Measurements from ENCODE around the gene DAGLA.

DAGLA gene

GRCh38 chr11:61775606-61776554, 95.7 kb downstream of the DAGLA start:
- H2AFZ ChIP-seq (ENCODE audit: low read depth, low read length, severe bottlenecking): no peak overlapping the region
- H4K20me1 ChIP-seq (ENCODE audit: low read depth, low read length): no peaks in the 10 kb centered on the region
- TF ChIP-seq EZH2phosphoT487 (conservative IDR thresholded peaks at IDR 0.05; ENCODE audit: low read length) (no peak), CTCF (IDR thresholded peaks at IDR 0.05; ENCODE audit: insufficient read depth, low read length, poor library complexity, severe bottlenecking) (no peak)
- no peak overlapping the region for H3K27ac ChIP-seq (ENCODE audit: low read depth, low read length)
- H3K9me3 ChIP-seq (ENCODE audit: insufficient read depth, low read length): no peaks in the 10 kb centered on the region
- H3F3A ChIP-seq (ENCODE audit: insufficient read depth): no peaks in the 10 kb centered on the region
- H3K36me3 ChIP-seq (ENCODE audit: low read length): no peaks in the 10 kb centered on the region
- H3K9me2 ChIP-seq (replicated peaks; ENCODE audit: insufficient read depth, low read length): no peaks in the 10 kb centered on the region
- H3K4me2 ChIP-seq (ENCODE audit: low read depth, low read length, poor library complexity, severe bottlenecking): no peak overlapping the region
- H3K4me3 ChIP-seq (ENCODE audit: insufficient read depth, low read length, poor library complexity, severe bottlenecking): no peak overlapping the region
- no peak overlapping the region for H3K9ac ChIP-seq (ENCODE audit: low read length)
- H3K79me2 ChIP-seq (ENCODE audit: insufficient read depth, low read length): no peaks in the 10 kb centered on the region
- no peaks in the 10 kb centered on the region for H3K27me3 ChIP-seq (ENCODE audit: low read length)

- Histone ChIP-seq H3K9me3 (ENCODE audit: insufficient read depth, low read length) (no peaks in the 10 kb centered on the region), H3K4me2 (ENCODE audit: low read depth, low read length, poor library complexity, severe bottlenecking) (no peak overlapping the region), H2AFZ (ENCODE audit: low read depth, low read length, severe bottlenecking) (no peak overlapping the region), H3K27ac (ENCODE audit: low read depth, low read length) (no peak overlapping the region), H3K36me3 (ENCODE audit: low read length) (no peaks in the 10 kb centered on the region), H3K9me2 (replicated peaks; ENCODE audit: insufficient read depth, low read length) (no peaks in the 10 kb centered on the region), H3K27me3 (ENCODE audit: low read length) (no peaks in the 10 kb centered on the region), H4K20me1 (ENCODE audit: low read depth, low read length) (no peaks in the 10 kb centered on the region), H3K9ac (ENCODE audit: low read length) (no peak overlapping the region), H3F3A (ENCODE audit: insufficient read depth) (no peaks in the 10 kb centered on the region), H3K79me2 (ENCODE audit: insufficient read depth, low read length) (no peaks in the 10 kb centered on the region), H3K4me3 (ENCODE audit: insufficient read depth, low read length, poor library complexity, severe bottlenecking) (no peak overlapping the region)
- TF ChIP-seq CTCF (IDR thresholded peaks at IDR 0.05; ENCODE audit: insufficient read depth, low read length, poor library complexity, severe bottlenecking) (peak; percentile 58), EZH2phosphoT487 (conservative IDR thresholded peaks at IDR 0.05; ENCODE audit: low read length) (no peak)
Observed at GRCh38 chr11:61776561-61777075, 96.4 kb downstream of the DAGLA start.

GRCh38 chr11:61777234-61778090, 97.3 kb downstream of the DAGLA start:
- no peaks in the 10 kb centered on the region for H3K27me3 ChIP-seq (ENCODE audit: low read length)
- no peak overlapping the region for H3K4me2 ChIP-seq (ENCODE audit: low read depth, low read length, poor library complexity, severe bottlenecking)
- no peaks in the 10 kb centered on the region for H3K9me3 ChIP-seq (ENCODE audit: insufficient read depth, low read length)
- no peak overlapping the region for H2AFZ ChIP-seq (ENCODE audit: low read depth, low read length, severe bottlenecking)
- H4K20me1 ChIP-seq (ENCODE audit: low read depth, low read length): no peaks in the 10 kb centered on the region
- no peaks in the 10 kb centered on the region for H3K36me3 ChIP-seq (ENCODE audit: low read length)
- TF ChIP-seq CTCF (IDR thresholded peaks at IDR 0.05; ENCODE audit: insufficient read depth, low read length, poor library complexity, severe bottlenecking): no peak
- no peak for TF ChIP-seq EZH2phosphoT487 (conservative IDR thresholded peaks at IDR 0.05; ENCODE audit: low read length)
- no peak overlapping the region for H3K9ac ChIP-seq (ENCODE audit: low read length)
- no peaks in the 10 kb centered on the region for H3F3A ChIP-seq (ENCODE audit: insufficient read depth)
- H3K79me2 ChIP-seq (ENCODE audit: insufficient read depth, low read length): no peaks in the 10 kb centered on the region
- no peak overlapping the region for H3K27ac ChIP-seq (ENCODE audit: low read depth, low read length)
- no peak overlapping the region for H3K4me3 ChIP-seq (ENCODE audit: insufficient read depth, low read length, poor library complexity, severe bottlenecking)
- H3K9me2 ChIP-seq (replicated peaks; ENCODE audit: insufficient read depth, low read length): no peaks in the 10 kb centered on the region

Measured in SU-DHL-6 (cell line).